Measurements from ENCODE around the gene TBX4.
"Not testable (repeated sequence)": the region's sequence is repeated elsewhere in the genome, so short reads cannot be mapped to it uniquely, and the experiment has no call there.

Gene TBX4

DNA sequence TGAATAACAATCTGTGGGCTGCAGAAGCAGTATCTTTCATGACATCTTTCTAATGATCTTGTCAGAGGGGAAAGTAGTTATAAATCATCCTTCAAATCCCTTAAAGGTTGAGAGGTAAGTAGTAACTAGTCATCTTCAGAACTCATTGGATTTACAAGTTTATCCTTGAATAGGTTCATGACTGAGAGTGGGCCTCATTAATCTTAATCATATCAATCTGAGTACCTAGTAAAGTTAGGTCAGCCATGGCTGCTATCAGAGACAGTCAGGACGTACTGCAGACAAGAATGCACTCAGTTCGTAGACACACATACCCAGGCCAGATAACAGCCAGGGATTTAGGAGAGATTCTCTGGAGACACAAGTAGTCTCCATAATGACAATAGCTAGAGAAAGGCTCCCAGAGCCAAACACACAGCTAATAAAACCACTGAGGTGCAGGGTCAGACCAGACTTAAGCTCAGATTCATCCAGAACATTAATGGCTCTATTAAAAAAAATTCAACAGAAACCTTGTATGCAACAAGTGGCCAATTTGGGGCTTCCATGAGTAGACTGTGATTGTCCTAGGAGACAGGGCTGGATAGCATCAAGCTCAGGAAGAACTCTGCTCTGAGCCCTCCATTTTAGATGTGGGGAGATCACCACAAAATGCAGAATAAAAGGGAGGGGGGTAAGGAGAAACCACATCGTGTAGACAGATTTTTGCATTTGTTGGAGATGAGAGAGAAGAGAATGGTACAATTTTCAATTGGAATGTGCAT lies 65.8 kb downstream of the TBX4 start:
- TF ChIP-seq, protein P1, sequence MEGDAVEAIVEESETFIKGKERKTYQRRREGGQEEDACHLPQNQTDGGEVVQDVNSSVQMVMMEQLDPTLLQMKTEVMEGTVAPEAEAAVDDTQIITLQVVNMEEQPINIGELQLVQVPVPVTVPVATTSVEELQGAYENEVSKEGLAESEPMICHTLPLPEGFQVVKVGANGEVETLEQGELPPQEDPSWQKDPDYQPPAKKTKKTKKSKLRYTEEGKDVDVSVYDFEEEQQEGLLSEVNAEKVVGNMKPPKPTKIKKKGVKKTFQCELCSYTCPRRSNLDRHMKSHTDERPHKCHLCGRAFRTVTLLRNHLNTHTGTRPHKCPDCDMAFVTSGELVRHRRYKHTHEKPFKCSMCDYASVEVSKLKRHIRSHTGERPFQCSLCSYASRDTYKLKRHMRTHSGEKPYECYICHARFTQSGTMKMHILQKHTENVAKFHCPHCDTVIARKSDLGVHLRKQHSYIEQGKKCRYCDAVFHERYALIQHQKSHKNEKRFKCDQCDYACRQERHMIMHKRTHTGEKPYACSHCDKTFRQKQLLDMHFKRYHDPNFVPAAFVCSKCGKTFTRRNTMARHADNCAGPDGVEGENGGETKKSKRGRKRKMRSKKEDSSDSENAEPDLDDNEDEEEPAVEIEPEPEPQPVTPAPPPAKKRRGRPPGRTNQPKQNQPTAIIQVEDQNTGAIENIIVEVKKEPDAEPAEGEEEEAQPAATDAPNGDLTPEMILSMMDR (IDR thresholded peaks at IDR 0.05; ENCODE audit: extremely low read depth, missing control alignments) = no peak
- no peak for DNase-seq (ENCODE audit: low spot score)

- no peak for DNase-seq (ENCODE audit: low spot score)
- TF ChIP-seq, protein P1 (IDR thresholded peaks at IDR 0.05; ENCODE audit: extremely low read depth, missing control alignments) = no peak
Observed at GRCh38 chr17:61519139-61519538, 66.9 kb downstream of the TBX4 start.

- TF ChIP-seq, protein P1 (IDR thresholded peaks at IDR 0.05; ENCODE audit: extremely low read depth, missing control alignments) = no peak
Observed at GRCh38 chr17:61519754-61520440, 67.7 kb downstream of the TBX4 start.

GRCh38 chr17:61520897-61521296 lies 68.7 kb downstream of the TBX4 start:
- DNase-seq (ENCODE audit: low spot score) = no peak
- TF ChIP-seq, protein P1 (IDR thresholded peaks at IDR 0.05; ENCODE audit: extremely low read depth, missing control alignments) = no peak

More at GRCh38 chr17:61519754-61520440, 67.7 kb downstream of the TBX4 start:
- no peak for DNase-seq (ENCODE audit: low spot score)

GRCh38 chr17:61522088-61522487 lies 69.9 kb downstream of the TBX4 start:
- DNase-seq (ENCODE audit: low spot score) = no peak

GRCh38 chr17:61524319-61524718 lies 72.1 kb downstream of the TBX4 start:
- TF ChIP-seq, protein P1 (IDR thresholded peaks at IDR 0.05; ENCODE audit: extremely low read depth, missing control alignments) = no peak
- DNase-seq (ENCODE audit: low spot score) = no peak

More at GRCh38 chr17:61522088-61522487, 69.9 kb downstream of the TBX4 start:
- TF ChIP-seq, protein P1 (IDR thresholded peaks at IDR 0.05; ENCODE audit: extremely low read depth, missing control alignments) = no peak

GRCh38 chr17:61527441-61527840 lies 75.2 kb downstream of the TBX4 start:
- not testable (repeated sequence) for DNase-seq (ENCODE audit: low spot score)
